Measurements from ENCODE around the gene MRPL19.
A peak's percentile ranks its signal among the peaks of the same experiment; 100 is the strongest.

The MRPL19 gene

DNA sequence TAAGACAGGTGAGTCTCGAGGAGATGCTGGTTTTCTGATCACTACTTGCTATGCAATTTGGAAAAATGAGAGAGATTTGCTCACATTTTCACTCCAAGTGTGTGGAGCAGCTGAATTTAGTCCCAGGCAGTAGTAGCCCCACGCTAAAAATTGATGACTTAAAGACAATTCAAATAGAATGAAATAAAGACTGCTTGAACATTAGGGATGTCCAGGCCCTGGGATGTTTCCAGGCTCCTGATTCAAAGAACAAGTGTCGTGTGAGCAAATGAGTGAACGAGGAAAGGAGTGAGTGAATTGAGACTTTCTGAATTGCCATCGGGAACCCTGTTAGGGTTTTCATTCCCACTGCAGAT is 37.3 kb upstream of the MRPL19 start:
- TF ChIP-seq, protein P1, sequence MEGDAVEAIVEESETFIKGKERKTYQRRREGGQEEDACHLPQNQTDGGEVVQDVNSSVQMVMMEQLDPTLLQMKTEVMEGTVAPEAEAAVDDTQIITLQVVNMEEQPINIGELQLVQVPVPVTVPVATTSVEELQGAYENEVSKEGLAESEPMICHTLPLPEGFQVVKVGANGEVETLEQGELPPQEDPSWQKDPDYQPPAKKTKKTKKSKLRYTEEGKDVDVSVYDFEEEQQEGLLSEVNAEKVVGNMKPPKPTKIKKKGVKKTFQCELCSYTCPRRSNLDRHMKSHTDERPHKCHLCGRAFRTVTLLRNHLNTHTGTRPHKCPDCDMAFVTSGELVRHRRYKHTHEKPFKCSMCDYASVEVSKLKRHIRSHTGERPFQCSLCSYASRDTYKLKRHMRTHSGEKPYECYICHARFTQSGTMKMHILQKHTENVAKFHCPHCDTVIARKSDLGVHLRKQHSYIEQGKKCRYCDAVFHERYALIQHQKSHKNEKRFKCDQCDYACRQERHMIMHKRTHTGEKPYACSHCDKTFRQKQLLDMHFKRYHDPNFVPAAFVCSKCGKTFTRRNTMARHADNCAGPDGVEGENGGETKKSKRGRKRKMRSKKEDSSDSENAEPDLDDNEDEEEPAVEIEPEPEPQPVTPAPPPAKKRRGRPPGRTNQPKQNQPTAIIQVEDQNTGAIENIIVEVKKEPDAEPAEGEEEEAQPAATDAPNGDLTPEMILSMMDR (conservative IDR thresholded peaks at IDR 0.05), result peak; percentile 74
- no peak for TF ChIP-seq ZFX (IDR thresholded peaks at IDR 0.05)
- H3K27ac ChIP-seq, result no peak overlapping the region

DNA sequence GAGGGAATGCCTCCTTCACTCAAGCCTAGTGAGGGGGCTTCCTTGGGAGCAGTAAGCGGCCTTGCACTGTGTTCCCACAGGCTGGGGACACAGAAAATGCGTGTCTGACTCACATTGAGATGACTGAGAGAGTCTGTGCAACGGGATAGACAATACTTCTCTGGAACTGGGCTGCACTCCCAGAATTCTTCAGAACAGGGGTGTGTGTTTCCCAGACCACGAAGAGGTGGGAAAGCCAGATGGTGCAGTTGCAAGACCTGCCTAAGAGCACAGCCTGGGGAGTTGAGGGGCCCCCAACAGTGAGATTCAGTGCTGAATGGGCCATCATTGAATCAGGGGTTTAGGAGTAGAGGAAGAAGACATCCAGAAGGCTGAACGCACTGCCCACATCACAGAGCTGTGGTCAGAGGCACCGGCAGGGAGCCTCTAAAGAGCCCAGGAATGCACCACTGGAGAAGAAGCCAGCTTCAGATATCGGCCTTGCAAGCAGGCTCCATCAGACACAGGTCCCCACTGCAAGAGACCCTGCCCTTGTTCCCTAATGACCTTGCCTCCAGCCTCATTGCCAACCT is 36.6 kb upstream of the MRPL19 start:
- no peak for TF ChIP-seq ZFX (IDR thresholded peaks at IDR 0.05)
- TF ChIP-seq, protein P1 (conservative IDR thresholded peaks at IDR 0.05), result no peak
- H3K27ac ChIP-seq, result no peak overlapping the region

- no peak overlapping the region for H3K27ac ChIP-seq
- TF ChIP-seq ZFX (IDR thresholded peaks at IDR 0.05), result no peak
- TF ChIP-seq, protein P1 (conservative IDR thresholded peaks at IDR 0.05), result no peak
Observed at GRCh38 chr2:75610671-75611070, 35.9 kb upstream of the MRPL19 start.

GRCh38 chr2:75612108-75612861 is 34.3 kb upstream of the MRPL19 start:
- no peak overlapping the region for H3K27ac ChIP-seq
- TF ChIP-seq, protein P1 (conservative IDR thresholded peaks at IDR 0.05), result no peak
- TF ChIP-seq ZFX (IDR thresholded peaks at IDR 0.05), result no peak

DNA sequence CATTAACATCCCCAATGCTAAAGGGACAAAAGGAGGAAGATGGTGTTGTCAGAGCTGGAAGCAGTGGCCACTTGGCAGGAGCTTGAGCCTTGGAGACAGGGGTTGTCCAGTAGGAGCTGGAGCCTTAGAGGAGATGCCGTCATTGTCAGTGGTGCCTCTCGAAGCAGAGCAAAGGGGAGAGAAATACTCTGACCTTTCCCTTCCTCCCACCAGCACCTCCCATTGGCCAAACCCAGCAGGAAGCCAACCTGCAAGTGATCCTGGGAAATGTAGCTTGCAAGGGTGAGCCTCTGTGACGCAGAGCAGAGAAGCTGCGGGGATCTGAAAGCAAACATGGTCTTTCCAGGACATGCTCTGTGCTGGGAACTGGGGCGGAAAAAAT is 33.7 kb upstream of the MRPL19 start:
- no peak overlapping the region for H3K27ac ChIP-seq
- no peak for TF ChIP-seq ZFX (IDR thresholded peaks at IDR 0.05)
- TF ChIP-seq, protein P1 (conservative IDR thresholded peaks at IDR 0.05), result no peak

GRCh38 chr2:75614162-75614651 is 32.4 kb upstream of the MRPL19 start:
- no peak overlapping the region for H3K27ac ChIP-seq
- TF ChIP-seq, protein P1 (conservative IDR thresholded peaks at IDR 0.05), result no peak

- H3K27ac ChIP-seq, result no peak overlapping the region
- TF ChIP-seq, protein P1 (conservative IDR thresholded peaks at IDR 0.05), result no peak
- TF ChIP-seq ZFX (IDR thresholded peaks at IDR 0.05), result no peak
Observed at GRCh38 chr2:75616406-75616805, 30.2 kb upstream of the MRPL19 start.
